ENCODE measurements around the gene PHF12.

DNA sequence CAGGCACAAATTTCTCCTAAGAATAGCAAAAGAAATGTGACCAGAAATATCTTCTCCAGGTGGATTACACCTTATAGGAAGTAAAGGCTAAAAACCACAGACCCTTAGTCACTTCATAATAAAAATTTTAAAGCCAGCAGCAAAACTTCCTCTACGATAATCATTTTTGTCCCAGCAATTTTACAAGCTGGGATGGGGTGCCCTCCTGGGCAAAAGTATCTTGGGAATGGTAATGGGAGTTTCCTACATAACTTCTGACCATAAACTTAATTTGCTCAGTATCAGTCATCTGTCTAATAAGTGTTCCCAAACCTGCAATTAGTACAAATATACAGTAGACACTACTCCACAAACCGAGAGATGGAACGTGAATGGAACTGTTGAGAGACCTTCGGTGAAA lies 3.0 kb downstream of the PHF12 start:
- TF ChIP-seq, protein P1, sequence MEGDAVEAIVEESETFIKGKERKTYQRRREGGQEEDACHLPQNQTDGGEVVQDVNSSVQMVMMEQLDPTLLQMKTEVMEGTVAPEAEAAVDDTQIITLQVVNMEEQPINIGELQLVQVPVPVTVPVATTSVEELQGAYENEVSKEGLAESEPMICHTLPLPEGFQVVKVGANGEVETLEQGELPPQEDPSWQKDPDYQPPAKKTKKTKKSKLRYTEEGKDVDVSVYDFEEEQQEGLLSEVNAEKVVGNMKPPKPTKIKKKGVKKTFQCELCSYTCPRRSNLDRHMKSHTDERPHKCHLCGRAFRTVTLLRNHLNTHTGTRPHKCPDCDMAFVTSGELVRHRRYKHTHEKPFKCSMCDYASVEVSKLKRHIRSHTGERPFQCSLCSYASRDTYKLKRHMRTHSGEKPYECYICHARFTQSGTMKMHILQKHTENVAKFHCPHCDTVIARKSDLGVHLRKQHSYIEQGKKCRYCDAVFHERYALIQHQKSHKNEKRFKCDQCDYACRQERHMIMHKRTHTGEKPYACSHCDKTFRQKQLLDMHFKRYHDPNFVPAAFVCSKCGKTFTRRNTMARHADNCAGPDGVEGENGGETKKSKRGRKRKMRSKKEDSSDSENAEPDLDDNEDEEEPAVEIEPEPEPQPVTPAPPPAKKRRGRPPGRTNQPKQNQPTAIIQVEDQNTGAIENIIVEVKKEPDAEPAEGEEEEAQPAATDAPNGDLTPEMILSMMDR (IDR thresholded peaks at IDR 0.05; ENCODE audit: low read depth, low read length), result no peak
- no peak for TF ChIP-seq EZH2phosphoT487 (IDR thresholded peaks at IDR 0.05; ENCODE audit: low read depth)

Data from OCI-LY3 (cell line).